ELR (cell line): ENCODE results near the gene GJA1.
"Not testable (repeated sequence)": the region's sequence is repeated elsewhere in the genome, so short reads cannot be mapped to it uniquely, and the experiment has no call there.

Experiments
- DNase-seq: peaks from one replicate; pipeline ENCODE4 v3.0.0-alpha.2; 2015; ENCODE audit warnings: low read depth

The GJA1 gene

DNA sequence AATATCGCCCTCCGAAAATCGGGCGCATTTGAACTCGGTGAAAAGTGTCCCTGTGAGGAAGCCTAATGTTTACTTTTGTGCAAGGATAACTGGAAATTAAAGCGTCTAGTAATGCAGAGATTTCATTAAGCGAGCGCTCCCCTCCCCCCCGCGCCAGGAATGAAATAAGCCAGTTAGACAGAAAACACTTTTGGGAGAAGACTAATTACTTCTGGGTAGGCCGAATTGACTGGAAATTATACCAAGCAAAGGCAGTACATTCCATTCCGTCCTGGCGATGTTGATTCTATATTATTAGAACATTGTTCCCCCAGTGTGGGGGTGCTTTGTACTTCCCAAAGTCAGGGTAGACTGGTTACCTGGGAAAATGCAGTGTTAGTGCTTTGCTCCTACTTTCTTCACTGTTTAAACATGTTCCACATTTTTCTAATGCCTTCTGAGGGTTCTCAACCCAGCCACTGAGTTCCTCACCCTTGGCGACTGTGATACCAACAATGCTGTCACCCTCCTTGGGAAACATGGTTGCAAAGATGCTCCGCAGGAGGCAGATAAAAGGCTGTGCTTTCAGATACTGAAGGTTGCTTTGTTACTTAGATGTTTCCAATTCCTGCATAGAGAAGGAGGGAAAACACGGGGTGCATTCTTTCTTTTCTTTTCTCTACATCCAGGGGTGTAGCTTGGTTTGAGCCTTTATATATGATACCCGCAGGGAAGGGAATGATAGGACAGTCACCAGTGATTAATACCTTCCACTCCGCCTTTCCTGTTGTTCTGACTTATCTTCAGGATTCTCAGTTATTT lies 2.6 kb downstream of the GJA1 start:
- DNase-seq: peak; percentile 87

DNA sequence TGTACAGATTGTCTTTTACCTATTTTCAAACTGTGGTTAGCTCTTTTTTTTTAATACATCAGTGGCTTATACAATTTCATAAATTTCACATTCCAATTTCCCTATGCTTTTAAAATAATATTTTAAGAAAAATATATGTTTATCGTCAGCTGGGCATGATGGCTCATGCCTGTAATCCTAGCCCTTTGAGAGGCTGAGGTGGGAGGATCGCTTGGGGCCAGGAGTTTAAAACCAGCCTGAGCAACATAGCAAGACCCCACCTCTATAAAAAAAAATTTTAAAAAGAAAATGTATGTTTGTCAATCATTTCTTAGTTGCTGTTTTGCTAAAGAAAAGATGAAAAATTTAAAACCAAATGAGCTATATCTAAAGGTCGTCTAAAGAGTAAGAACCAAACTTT lies 3.4 kb downstream of the GJA1 start:
- DNase-seq: no peak

DNA sequence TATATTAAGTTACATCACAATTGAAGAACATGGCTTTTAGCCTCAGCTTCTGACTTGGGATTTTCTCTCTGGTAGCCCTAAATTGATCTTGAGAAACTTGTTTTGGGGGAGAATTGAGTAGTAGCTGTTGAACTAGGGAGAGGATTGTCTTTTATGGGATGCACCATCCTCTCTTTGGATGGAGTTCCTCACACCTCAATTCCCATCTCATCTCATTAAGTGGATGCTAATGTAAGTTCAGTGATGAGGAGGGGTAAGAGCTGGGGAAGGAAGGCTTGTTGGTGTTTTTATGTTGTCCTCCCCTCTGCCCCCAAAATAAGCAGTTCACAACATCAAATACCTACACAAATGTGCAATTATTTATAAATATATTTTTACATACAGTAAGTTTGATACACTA lies 4.0 kb downstream of the GJA1 start:
- DNase-seq: no peak

- no peak for DNase-seq
Measured at GRCh38 chr6:121439926-121440325, 4.5 kb downstream of the GJA1 start.

DNA sequence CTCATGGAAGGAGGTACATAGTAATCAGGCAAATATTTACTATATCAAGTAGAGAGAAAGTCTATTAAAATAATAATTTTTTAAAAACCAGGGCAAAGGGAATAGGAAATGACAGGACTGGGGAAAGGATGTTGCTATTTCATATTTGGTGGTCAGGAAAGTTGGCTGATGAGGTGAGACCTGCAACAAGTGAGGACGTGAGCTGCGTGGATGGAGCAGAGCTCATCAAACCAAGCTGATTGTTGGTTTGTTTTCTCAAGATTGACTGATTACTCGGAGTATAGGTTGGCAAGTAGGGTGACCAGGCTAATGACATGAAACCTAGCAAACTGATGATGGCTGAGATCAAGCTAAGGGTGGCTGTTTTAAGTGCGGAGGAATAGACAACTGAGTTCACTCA lies 6.0 kb downstream of the GJA1 start:
- no peak for DNase-seq

GRCh38 chr6:121442576-121442975 lies 7.1 kb downstream of the GJA1 start:
- no peak for DNase-seq

- peak; percentile 29 for DNase-seq
Measured at GRCh38 chr6:121443971-121444541, 8.6 kb downstream of the GJA1 start.

GRCh38 chr6:121446705-121447104 lies 11.3 kb downstream of the GJA1 start:
- not testable (repeated sequence) for DNase-seq

DNA sequence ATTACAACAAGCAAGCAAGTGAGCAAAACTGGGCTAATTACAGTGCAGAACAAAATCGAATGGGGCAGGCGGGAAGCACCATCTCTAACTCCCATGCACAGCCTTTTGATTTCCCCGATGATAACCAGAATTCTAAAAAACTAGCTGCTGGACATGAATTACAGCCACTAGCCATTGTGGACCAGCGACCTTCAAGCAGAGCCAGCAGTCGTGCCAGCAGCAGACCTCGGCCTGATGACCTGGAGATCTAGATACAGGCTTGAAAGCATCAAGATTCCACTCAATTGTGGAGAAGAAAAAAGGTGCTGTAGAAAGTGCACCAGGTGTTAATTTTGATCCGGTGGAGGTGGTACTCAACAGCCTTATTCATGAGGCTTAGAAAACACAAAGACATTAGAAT lies 12.3 kb downstream of the GJA1 start:
- DNase-seq: not testable (repeated sequence)

DNA sequence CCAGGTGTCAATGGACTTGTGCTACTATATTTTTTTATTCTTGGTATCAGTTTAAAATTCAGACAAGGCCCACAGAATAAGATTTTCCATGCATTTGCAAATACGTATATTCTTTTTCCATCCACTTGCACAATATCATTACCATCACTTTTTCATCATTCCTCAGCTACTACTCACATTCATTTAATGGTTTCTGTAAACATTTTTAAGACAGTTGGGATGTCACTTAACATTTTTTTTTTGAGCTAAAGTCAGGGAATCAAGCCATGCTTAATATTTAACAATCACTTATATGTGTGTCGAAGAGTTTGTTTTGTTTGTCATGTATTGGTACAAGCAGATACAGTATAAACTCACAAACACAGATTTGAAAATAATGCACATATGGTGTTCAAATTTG lies 13.1 kb downstream of the GJA1 start:
- DNase-seq: not testable (repeated sequence)

GRCh38 chr6:121449331-121449730 lies 13.9 kb downstream of the GJA1 start:
- no peak for DNase-seq

DNA sequence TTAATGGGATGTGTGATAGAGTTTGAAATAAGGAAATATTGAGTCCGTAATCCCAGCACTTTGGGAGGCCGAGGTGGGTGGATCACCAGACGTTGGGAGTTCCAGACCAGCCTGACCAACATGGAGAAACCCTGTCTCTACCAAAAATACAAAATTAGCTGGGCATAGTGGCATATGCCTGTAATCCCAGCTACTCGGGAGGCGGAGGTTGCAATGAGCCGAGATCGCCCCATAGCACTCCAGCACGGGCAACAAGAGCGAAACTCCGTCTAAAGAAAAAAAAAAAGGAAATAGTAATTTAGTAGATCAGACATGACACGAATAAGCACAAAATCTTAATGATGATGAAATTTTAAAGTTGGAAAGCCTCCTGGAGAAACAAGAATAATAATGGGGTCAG lies 14.8 kb downstream of the GJA1 start:
- DNase-seq: no peak

DNA sequence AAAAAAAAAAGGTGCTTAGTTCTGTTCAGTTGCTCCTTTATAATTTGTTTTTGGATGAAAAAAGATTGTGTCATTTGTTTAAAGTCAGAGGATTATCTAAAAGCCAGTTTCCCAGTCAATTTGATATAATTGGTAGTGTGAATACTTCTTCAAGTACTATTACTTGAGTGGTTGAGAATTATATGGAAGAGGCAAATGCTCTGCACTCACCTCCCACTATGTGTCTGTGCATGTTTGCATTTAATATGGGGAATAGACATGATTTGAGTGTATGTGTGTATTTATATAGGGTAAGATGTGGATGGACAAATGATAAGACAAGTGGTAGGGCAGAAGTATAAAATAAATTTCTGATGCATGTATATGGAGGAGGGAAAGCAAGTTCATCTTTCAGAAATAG lies 15.8 kb downstream of the GJA1 start:
- no peak for DNase-seq

DNA sequence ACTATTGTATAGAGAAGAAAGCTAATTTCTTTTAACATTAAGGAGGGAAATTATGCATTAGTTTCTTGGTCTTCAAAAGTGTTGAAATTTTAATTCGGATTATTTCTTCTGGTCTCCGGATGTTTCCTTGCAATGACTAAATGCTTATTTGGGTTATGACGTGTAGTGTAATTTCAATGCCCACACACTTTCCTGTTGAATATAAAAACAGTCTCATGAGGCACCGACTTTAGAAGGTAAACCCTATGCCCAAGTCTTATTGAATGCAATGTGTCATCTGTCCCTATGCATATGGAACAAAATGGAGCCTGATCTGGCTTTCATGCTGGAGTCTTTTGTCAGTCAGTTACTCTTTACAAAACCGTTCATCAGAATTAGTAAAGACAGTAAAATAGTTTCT lies 17.7 kb downstream of the GJA1 start:
- no peak for DNase-seq

GRCh38 chr6:121460170-121460569 lies 24.7 kb downstream of the GJA1 start:
- no peak for DNase-seq

- no peak for DNase-seq
Measured at GRCh38 chr6:121463087-121463486, 27.6 kb downstream of the GJA1 start.

DNA sequence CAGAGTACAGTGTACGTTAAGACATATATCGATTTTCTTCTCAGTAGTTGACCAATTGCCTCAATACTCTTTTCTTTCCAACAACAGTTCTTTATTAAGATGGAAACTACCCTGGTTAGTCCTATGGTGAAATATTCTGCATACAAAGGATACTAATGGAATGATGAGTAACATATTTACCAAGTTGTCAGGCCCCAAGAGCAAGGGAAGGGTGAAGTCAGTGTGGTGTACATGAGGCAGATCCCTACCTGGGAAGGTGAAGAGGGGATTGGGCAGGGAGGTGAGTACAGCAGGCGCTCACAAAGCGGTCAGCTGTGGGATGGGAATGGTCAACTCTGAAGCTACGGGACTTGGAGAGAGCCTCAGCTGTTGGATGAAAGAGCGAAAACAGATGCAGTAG lies 29.7 kb downstream of the GJA1 start:
- no peak for DNase-seq

GRCh38 chr6:121479486-121480098 lies 44.1 kb downstream of the GJA1 start:
- no peak for DNase-seq

- DNase-seq: no peak
Measured at GRCh38 chr6:121480099-121480713, 44.8 kb downstream of the GJA1 start.

- DNase-seq: peak; percentile 90
Measured at GRCh38 chr6:121482004-121482693, 46.7 kb downstream of the GJA1 start.

DNA sequence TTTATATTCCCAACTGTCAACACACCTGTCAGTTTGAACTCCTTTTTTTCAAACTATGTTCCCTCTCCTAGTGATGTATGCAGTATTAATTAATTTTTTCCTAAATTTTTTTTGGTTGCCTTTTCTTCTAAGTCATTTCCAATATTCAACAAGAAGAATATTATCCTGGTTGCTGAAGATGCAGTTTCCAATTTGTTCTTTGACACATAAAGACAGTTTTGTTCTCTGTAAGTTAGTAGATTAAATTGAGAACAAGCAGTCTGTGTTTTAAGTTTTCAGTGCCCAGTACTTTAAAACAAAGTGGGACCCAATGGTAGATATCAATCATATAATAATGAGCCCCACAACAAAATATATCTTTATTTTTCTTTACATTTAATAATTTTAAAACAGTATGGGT lies 47.3 kb downstream of the GJA1 start:
- DNase-seq: no peak

DNA sequence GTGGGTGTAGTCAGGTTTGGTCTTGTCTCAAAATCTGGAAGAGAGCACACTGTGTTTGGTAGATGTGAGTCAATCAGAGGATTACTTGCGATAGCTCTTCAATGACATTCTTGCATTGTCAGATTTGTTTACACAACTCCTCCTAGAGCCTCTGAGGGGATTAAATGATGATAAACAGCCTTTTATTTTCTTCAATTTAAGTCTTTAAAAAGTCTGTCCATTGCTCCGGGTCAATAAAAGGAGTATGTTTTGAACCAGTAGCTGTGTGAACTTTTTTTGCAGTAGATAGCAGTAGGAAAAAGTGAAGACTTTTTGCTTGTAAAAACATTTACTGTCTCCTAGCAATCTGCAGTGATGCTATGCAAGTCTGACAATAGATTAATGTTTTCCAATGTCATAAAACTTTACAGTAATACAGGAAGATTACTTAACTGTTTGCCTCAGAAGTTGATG lies 49.9 kb downstream of the GJA1 start:
- DNase-seq: no peak
